GM19035 (cell line): ENCODE data around the gene FLNB.
A peak's percentile ranks its signal among the peaks of the same experiment; 100 is the strongest.

Experiments
- ATAC-seq: cut with Tn5 transposase; IDR thresholded peaks from one replicate; pipeline ENCODE4 v1.9.1; 2021; ENCODE audit not compliant: unreplicated experiment

FLNB gene, protein sequence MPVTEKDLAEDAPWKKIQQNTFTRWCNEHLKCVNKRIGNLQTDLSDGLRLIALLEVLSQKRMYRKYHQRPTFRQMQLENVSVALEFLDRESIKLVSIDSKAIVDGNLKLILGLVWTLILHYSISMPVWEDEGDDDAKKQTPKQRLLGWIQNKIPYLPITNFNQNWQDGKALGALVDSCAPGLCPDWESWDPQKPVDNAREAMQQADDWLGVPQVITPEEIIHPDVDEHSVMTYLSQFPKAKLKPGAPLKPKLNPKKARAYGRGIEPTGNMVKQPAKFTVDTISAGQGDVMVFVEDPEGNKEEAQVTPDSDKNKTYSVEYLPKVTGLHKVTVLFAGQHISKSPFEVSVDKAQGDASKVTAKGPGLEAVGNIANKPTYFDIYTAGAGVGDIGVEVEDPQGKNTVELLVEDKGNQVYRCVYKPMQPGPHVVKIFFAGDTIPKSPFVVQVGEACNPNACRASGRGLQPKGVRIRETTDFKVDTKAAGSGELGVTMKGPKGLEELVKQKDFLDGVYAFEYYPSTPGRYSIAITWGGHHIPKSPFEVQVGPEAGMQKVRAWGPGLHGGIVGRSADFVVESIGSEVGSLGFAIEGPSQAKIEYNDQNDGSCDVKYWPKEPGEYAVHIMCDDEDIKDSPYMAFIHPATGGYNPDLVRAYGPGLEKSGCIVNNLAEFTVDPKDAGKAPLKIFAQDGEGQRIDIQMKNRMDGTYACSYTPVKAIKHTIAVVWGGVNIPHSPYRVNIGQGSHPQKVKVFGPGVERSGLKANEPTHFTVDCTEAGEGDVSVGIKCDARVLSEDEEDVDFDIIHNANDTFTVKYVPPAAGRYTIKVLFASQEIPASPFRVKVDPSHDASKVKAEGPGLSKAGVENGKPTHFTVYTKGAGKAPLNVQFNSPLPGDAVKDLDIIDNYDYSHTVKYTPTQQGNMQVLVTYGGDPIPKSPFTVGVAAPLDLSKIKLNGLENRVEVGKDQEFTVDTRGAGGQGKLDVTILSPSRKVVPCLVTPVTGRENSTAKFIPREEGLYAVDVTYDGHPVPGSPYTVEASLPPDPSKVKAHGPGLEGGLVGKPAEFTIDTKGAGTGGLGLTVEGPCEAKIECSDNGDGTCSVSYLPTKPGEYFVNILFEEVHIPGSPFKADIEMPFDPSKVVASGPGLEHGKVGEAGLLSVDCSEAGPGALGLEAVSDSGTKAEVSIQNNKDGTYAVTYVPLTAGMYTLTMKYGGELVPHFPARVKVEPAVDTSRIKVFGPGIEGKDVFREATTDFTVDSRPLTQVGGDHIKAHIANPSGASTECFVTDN (N-terminal part only)

DNA sequence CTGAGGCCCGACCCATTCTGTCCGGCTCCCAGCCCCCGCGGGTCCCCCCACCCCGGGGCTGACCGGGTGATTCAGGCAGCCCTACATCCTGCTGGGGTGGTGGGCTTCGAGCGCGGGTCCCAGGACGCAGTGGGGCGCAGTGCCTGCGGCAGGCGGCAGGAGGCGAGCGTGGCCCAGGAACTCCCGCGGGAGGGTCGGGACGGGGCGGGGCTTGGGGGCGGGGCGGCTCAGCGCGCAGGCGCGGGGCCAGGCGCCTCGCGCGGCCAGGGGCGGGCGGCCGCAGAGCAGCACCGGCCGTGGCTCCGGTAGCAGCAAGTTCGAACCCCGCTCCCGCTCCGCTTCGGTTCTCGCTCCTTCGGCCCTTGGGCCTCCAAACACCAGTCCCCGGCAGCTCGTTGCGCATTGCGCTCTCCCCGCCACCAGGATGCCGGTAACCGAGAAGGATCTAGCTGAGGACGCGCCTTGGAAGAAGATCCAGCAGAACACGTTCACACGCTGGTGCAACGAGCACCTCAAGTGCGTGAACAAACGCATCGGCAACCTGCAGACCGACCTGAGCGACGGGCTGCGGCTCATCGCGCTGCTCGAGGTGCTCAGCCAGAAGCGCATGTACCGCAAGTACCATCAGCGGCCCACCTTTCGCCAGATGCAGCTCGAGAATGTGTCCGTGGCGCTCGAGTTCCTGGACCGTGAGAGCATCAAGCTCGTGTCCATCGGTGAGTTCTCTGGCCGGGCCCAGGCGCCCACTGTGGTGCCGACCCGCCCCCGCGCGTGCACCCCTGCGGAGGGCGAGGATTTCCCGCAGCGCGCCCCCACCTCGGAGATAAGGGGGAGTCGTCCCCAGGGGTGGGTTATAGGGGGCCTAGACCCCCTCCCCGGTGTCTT lies at the start of gene FLNB:
Gene FLNB, plus strand, starts transcription at position 282 of the 885 bp plus-strand sequence. Its CDS starts 143 bp downstream, at position 425.
- ATAC-seq: peak; percentile 70

GRCh38 chr3:57958642-57959422 lies 49.4 kb upstream of the FLNB start:
- no peak for ATAC-seq

GRCh38 chr3:57959423-57960173 lies 48.6 kb upstream of the FLNB start:
- no peak for ATAC-seq

- ATAC-seq: no peak
Observed at GRCh38 chr3:57960174-57960505, 48.1 kb upstream of the FLNB start.

GRCh38 chr3:57961177-57961827 lies 46.9 kb upstream of the FLNB start:
- ATAC-seq: no peak

- ATAC-seq: no peak
Observed at GRCh38 chr3:57961828-57962447, 46.3 kb upstream of the FLNB start.

DNA sequence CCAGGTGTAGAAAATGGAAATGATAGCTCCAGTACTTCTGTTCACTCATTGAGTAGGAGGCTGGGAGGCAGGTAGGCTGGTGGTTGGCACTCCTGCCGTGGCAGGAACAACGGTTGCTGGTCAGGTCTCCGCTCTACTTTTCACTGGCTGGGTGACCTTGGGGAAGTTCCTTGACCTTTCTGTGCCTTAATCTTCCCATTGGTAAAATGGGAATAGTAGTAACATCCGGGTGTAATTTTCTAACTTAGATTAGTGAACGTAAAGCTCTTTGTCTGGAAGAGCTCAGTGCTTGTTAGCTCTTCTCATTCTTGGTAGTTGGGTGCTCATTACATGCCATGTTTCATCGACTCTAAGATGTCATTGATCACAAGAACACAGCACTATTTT lies 45.8 kb upstream of the FLNB start:
- no peak for ATAC-seq

DNA sequence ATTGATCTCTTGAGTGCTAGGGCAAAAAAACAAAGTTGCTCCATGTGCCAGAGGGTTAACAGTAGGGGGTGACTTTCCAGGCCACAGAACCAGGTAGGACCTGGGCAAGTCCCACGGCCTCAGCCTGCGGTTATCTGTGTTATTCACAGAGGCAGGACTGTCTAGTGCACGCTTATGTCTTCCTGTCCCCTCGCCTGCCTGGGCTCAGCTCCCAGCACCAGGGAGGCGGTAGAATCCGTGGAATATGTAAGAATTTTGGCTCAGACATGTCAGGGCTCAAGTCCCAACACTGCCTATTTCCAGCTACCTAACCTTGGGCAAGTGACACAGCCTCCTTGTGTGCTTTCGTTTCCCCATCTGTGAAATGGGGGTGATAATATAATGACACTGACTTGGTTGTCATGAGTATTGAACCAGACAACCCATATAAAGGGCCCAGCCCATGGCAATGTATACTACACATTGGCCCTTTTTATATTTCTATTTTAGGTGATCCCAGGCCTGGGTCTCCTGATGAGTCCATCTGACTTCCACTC lies 44.3 kb upstream of the FLNB start:
- ATAC-seq: no peak

DNA sequence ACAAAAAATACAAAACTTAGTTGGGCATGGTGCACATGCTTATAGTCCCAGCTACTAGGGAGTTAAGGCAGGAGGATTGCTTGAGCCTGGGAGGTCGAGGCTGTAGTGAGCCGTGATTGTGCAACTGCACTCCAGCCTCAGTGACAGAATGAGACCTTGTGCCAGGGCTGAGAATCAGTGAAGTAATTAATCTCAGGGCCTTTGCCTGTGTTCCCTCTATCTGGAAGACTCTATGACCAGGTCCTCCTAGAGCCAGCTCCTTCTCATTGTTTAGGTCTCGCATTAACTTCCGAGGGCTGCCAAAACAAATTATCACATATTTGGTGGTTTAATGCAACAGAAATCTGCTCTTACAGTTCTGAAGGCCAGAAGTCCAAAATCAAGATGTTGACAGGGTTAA lies 41.4 kb upstream of the FLNB start:
- ATAC-seq: no peak

DNA sequence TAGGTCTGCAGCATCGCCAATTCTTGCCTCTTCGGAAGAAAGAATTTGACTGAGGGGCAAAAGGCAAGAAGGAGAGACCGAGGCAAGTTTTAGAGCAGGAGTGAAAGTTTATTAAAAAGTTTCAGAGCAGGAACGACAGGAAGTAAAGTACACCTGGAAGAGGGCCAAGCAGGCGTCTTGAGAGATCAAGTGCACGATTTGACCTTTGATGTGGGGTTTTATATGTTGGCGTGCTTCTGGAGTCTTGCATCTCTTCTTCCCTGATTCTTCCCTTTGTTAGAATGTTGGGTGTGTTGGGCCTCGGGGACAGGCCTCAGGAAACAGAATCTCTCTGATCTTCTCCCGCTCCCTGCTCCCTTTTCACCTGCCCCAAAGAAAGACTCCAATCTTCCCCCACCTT lies 40.6 kb upstream of the FLNB start:
- no peak for ATAC-seq

DNA sequence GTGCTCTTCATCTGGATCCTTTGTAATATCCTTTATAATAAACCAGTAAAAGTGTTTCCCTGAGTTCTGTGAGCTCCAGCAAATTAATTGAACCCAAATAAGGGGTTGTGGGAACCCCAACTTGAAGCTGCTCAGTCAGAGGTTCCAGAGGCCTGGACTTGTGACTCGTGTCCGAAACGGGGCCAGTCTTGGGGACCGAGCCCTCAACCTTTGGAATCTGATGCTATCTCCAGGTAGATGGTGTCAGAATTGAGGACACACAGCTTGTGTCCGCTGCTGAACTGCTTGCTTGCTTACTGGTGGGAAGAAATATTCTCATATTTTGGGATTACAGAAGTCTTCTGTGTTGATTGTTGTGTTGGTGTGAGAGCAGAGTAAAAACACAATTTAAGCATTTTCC lies 39.7 kb upstream of the FLNB start:
- no peak for ATAC-seq

- ATAC-seq: no peak
Observed at GRCh38 chr3:57971975-57972374, 36.2 kb upstream of the FLNB start.

DNA sequence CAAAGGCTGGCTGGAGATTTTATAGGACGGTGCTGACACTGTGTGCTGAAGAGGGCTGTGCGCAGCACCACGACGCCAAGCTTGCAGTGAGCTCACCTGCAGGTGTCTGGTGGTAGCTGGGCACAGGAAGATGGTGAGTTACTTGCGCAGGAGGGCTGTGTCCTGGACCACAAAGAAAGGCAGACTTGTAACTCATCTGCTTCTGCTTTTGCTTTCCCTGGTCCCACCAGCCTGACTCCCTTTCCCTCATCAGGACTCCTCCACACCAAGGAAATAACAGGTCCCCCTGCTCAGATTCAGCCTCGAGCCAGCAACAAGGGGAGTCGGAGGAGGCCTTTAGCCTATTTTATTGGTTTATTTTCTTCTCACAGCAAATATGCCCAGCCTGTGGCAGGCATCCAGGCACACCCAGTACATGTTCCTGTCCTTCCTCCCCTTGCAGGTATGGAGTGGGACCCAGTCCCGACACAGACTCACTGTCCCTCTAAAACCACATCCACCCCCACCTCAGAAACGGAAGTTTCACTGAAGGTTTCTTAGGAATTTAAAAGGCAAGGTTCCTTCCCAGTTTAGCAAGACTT lies 35.6 kb upstream of the FLNB start:
- no peak for ATAC-seq

- no peak for ATAC-seq
Observed at GRCh38 chr3:57973715-57974477, 34.3 kb upstream of the FLNB start.

DNA sequence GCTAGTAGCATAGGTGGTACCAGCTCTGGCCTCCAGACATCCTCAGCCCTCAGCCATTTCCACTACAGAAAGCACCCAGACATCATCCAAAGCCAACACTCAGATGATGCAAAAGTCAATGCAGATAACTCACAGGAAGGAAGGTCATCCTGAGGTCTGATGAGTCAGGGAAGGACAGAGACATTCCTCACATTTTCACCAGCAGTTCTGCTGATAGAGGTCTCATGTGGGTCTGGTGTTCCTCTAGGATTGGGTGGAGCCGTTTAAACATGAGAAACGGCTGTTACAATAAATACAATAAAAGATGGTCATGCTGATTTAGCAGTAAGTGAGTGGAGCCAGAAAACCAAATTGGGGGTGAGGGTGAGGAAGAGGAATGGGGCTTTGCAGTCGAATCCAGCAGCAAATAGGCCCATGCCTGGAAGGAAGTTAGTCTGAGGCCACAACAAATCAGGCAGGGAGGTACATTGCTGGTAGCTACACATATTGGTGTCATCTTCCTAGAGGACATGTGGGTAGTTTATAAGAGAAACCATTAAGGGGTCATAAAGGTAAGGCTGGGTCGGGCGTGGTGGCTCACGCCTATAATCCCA lies 33.3 kb upstream of the FLNB start:
- ATAC-seq: no peak

DNA sequence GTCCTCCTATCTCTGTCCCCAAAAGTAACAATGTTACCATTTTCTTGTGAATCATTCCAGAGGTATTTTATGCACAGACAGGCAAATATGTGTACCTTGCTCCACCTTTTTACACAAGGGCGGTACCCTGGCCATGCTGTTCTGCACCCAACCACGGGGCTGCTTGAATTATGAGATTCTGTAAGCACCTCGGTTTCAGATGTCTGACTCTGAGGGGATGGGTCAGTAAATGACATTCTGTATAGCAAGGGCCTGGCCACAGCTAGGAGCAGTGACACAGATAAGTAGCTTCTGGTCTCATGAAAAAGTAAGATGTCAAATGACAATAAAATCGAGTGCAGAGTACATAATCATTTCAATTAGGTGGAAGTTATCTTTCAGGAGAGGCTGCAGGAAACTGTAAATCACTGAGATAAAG lies 30.4 kb upstream of the FLNB start:
- no peak for ATAC-seq
